ENCODE data around the gene LRRC43. TPM values are rescaled to one million over a fixed set of nuclear protein-coding genes. Genes with fewer than 3 reads are reported as not detected.

The LRRC43 gene
- total RNA-seq, 4 donors from 2014 or later = 0.84 to 1.6 (median 1.1) TPM; not detected in 1

GRCh38 chr12:122205053-122205925 is 22.4 kb downstream of the LRRC43 start:
- ATAC-seq (ENCODE audit: low FRiP score) (no peak), DNase-seq (ENCODE audit: low spot score) (no peak)
- TF ChIP-seq CTCF (IDR thresholded peaks at IDR 0.05) = no peak

- no peak for DNase-seq (ENCODE audit: low spot score)
- no peak for TF ChIP-seq CTCF (IDR thresholded peaks at IDR 0.05)
Measured at GRCh38 chr12:122206111-122206881, 23.4 kb downstream of the LRRC43 start.

GRCh38 chr12:122206976-122207375 is 24.1 kb downstream of the LRRC43 start:
- TF ChIP-seq CTCF (IDR thresholded peaks at IDR 0.05) = no peak
- no peak for DNase-seq (ENCODE audit: low spot score)
- ATAC-seq (ENCODE audit: low FRiP score) = no peak

More at GRCh38 chr12:122206111-122206881, 23.4 kb downstream of the LRRC43 start:
- ATAC-seq (ENCODE audit: low FRiP score) = no peak

- DNase-seq (ENCODE audit: low spot score) (no peak), ATAC-seq (ENCODE audit: low FRiP score) (no peak)
- no peak for TF ChIP-seq CTCF (IDR thresholded peaks at IDR 0.05)
Measured at GRCh38 chr12:122207391-122207790, 24.5 kb downstream of the LRRC43 start.

GRCh38 chr12:122208073-122208820 is 25.3 kb downstream of the LRRC43 start:
- no peak for TF ChIP-seq CTCF (IDR thresholded peaks at IDR 0.05)
- DNase-seq (ENCODE audit: low spot score) = no peak
- no peak for ATAC-seq (ENCODE audit: low FRiP score)

- DNase-seq (ENCODE audit: low spot score) = no peak
- ATAC-seq (ENCODE audit: low FRiP score) = no peak
Measured at GRCh38 chr12:122215771-122216170, 32.8 kb downstream of the LRRC43 start.

More at GRCh38 chr12:122215771-122216170, 32.8 kb downstream of the LRRC43 start:
- TF ChIP-seq CTCF (IDR thresholded peaks at IDR 0.05) = no peak
